Panc1 (cell line): ENCODE results near the gene MRPS33. TPM values are rescaled to one million over a fixed set of nuclear protein-coding genes. Genes with fewer than 3 reads are reported as not detected.

Experiments used
- ATAC-seq: fragments of 200-7000 bp; cut with Tn5 transposase; 2 replicates; pipeline ENCODE4 v1.9.1; 2020; ENCODE audit warnings: mild to moderate bottlenecking, moderate library complexity
- BruUV-seq: library from RNA; stranded (reverse); fragments of 400-500 nt; replicated peaks from 2 replicates; lab custom pipeline; 2021; lab: Mats Ljungman, UMichigan
- CTCF ChIA-PET: fragments of 300-600 bp; sonication (Branson Sonifier 250); formaldehyde crosslinking; loops from one replicate; lab custom pipeline; 2022; ENCODE audit warnings: antibody characterized with exemption; lab: Charles Lee
- POLR2A ChIA-PET: fragments of 300-600 bp; sonication (Branson Sonifier 250); formaldehyde crosslinking; loops from one replicate; lab custom pipeline; 2022; ENCODE audit warnings: antibody characterized with exemption; lab: Charles Lee
- DNase-seq: peaks from one replicate; pipeline ENCODE4 v3.0.0-alpha.2; 2010; ENCODE audit warnings: low read depth, low spot score
- H3K27ac ChIP-seq: 2 replicates; pipeline ENCODE4 v1.5.1; 2011; ENCODE audit warnings: mild to moderate bottlenecking, low read length, inconsistent platforms
- H3K27me3 ChIP-seq: fragments of 200-500 bp; sonication (Bioruptor generic); 2 replicates; pipeline ENCODE4 v1.6.0; 2014; ENCODE audit warnings: low read length, inconsistent platforms; ENCODE audit not compliant: control insufficient read depth, insufficient read depth
- H3K36me3 ChIP-seq: fragments of 200-500 bp; sonication (Bioruptor generic); 2 replicates; pipeline ENCODE4 v1.5.1; 2014; ENCODE audit warnings: inconsistent platforms, mild to moderate bottlenecking, low read length, moderate library complexity; ENCODE audit not compliant: control insufficient read depth, insufficient read depth
- H3K4me1 ChIP-seq: 2 replicates; pipeline ENCODE4 v1.5.1; 2011; ENCODE audit warnings: inconsistent platforms, mild to moderate bottlenecking, low read length, moderate library complexity; ENCODE audit not compliant: control insufficient read depth, insufficient read depth
- H3K4me3 ChIP-seq, 2 experiments: 2 replicates each; pipeline ENCODE4 v1.5.1; 2011 to 2012; ENCODE audit warnings: low read depth in 2 of 2, low read length in 2 of 2, mild to moderate bottlenecking in 2 of 2, inconsistent platforms in 1 of 2, moderate library complexity in 1 of 2
- H3K9me3 ChIP-seq: fragments of 200-500 bp; sonication (Bioruptor generic); 2 replicates; pipeline ENCODE4 v1.5.1; 2014; ENCODE audit warnings: low read depth, mild to moderate bottlenecking, inconsistent platforms, low read length, moderate library complexity; ENCODE audit not compliant: control insufficient read depth, insufficient read depth
- POLR2AphosphoS5 ChIP-seq: IDR thresholded peaks from 2 replicates; pipeline ENCODE4 v1.6.1; 2012; ENCODE audit warnings: mild to moderate bottlenecking, low read depth, low read length, moderate library complexity
- SIN3A ChIP-seq: IDR thresholded peaks from 2 replicates; pipeline ENCODE4 v1.6.1; 2012; ENCODE audit warnings: low read depth, mild to moderate bottlenecking, low read length, moderate library complexity, borderline replicate concordance; ENCODE audit not compliant: insufficient read depth
- TCF7L2 ChIP-seq: IDR thresholded peaks from 2 replicates; pipeline ENCODE4 v1.6.1; 2011; ENCODE audit warnings: mild to moderate bottlenecking, low read depth, low read length, inconsistent platforms
- in situ Hi-C: cut with HindIII; loops from 2 replicates; pipeline ENCODE4 v1.10.0; 2016; ENCODE audit warnings: low sequenced_read_pairs, low pct_unique_long_range_greater_than_20kb
- intact Hi-C: fragments of 100-400 bp; cut with micrococcal nuclease; formaldehyde crosslinking; loops from one replicate; pipeline ENCODE4 v1.10.0; 2022; ENCODE audit not compliant: unreplicated experiment
- total RNA-seq: library from RNA; stranded (reverse); gene quantifications from one replicate; pipeline ENCODE4 v1.2.1, GENCODE V29; 2021; ENCODE audit not compliant: unreplicated experiment
- TF ChIP-seq, protein P1 (sequence below), 2 experiments: IDR thresholded peaks; 2 replicates each; pipeline ENCODE4 v1.6.1; 2011 to 2012; ENCODE audit warnings: low read depth in 2 of 2, control low read depth in 1 of 2, low read length in 1 of 2, mild to moderate bottlenecking in 1 of 2, moderate library complexity in 1 of 2; ENCODE audit not compliant: insufficient read depth in 1 of 2
- TF ChIP-seq, protein P2 (sequence below): fragments of 450-650 bp; IDR thresholded peaks from 2 replicates; pipeline ENCODE4 v1.5.1; 2017; ENCODE audit warnings: mild to moderate bottlenecking

The MRPS33 gene
- total RNA-seq, 1 experiment from 2014 or later: 68.8 TPM

DNA sequence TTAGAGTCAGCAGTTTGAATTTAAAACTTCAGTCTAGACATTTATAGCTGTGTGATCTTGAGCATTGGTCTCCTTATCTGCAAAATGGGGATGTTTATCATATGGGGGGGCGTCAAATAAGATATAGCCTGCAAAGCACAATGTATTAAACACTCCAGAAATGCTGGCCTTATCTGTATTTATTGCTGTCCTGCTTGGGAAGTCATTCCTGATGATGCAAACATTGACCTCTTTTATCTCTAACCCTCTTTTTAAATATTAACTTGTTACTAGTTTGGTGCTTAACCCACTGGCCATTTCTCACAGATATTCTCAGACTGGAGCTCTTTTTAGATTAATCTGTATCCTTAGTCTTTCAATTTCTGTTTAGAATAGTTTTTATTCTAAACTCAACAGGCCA is 13.2 kb downstream of the MRPS33 start:
- no peak overlapping the region for H3K27ac ChIP-seq
- in situ Hi-C loops (no loop called here), intact Hi-C loops (no loop called here)
- CTCF ChIA-PET: no interaction called here
- H3K36me3 ChIP-seq: no peaks in the 10 kb centered on the region
- H3K9me3 ChIP-seq: no peaks in the 10 kb centered on the region
- no peak overlapping the region for H3K4me3 ChIP-seq
- ATAC-seq (no peak), DNase-seq (no peak)
- no TSS peak for BruUV-seq
- no peak for TF ChIP-seq POLR2AphosphoS5
- TF ChIP-seq, protein P1, sequence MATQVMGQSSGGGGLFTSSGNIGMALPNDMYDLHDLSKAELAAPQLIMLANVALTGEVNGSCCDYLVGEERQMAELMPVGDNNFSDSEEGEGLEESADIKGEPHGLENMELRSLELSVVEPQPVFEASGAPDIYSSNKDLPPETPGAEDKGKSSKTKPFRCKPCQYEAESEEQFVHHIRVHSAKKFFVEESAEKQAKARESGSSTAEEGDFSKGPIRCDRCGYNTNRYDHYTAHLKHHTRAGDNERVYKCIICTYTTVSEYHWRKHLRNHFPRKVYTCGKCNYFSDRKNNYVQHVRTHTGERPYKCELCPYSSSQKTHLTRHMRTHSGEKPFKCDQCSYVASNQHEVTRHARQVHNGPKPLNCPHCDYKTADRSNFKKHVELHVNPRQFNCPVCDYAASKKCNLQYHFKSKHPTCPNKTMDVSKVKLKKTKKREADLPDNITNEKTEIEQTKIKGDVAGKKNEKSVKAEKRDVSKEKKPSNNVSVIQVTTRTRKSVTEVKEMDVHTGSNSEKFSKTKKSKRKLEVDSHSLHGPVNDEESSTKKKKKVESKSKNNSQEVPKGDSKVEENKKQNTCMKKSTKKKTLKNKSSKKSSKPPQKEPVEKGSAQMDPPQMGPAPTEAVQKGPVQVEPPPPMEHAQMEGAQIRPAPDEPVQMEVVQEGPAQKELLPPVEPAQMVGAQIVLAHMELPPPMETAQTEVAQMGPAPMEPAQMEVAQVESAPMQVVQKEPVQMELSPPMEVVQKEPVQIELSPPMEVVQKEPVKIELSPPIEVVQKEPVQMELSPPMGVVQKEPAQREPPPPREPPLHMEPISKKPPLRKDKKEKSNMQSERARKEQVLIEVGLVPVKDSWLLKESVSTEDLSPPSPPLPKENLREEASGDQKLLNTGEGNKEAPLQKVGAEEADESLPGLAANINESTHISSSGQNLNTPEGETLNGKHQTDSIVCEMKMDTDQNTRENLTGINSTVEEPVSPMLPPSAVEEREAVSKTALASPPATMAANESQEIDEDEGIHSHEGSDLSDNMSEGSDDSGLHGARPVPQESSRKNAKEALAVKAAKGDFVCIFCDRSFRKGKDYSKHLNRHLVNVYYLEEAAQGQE (IDR thresholded peaks at IDR 0.05; ENCODE audit: insufficient read depth in 1 of 2, low read depth in 2 of 2, low read length in 1 of 2): no peak
- TF ChIP-seq, protein P2, sequence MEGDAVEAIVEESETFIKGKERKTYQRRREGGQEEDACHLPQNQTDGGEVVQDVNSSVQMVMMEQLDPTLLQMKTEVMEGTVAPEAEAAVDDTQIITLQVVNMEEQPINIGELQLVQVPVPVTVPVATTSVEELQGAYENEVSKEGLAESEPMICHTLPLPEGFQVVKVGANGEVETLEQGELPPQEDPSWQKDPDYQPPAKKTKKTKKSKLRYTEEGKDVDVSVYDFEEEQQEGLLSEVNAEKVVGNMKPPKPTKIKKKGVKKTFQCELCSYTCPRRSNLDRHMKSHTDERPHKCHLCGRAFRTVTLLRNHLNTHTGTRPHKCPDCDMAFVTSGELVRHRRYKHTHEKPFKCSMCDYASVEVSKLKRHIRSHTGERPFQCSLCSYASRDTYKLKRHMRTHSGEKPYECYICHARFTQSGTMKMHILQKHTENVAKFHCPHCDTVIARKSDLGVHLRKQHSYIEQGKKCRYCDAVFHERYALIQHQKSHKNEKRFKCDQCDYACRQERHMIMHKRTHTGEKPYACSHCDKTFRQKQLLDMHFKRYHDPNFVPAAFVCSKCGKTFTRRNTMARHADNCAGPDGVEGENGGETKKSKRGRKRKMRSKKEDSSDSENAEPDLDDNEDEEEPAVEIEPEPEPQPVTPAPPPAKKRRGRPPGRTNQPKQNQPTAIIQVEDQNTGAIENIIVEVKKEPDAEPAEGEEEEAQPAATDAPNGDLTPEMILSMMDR: no peak
- TF ChIP-seq TCF7L2: no peak
- TF ChIP-seq SIN3A: no peak
- no peaks in the 10 kb centered on the region for H3K4me1 ChIP-seq
- H3K27me3 ChIP-seq: peaks cover 4% of the 10 kb centered on the region
- POLR2A ChIA-PET: no interaction called here

DNA sequence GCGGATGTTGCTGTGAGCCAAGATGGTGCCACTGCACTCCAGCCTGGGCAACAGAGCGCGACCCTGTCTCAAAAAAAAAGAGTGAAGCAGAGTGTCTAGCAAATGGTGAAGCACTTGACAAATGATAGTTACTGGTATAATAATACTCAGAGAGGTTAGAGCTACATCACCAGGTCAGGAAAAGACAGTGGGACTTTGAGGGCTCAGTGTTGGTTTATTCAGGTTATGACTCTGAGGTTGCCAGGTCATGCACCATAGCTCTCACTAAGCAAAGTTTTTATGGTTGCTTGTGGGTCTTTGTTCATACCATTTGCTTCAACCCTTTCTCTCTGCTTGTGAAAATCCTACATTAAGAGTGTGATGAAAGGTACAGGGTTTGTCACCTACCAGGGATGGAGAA is 13.6 kb downstream of the MRPS33 start:
- POLR2A ChIA-PET: no interaction called here
- no peak for TF ChIP-seq SIN3A
- TF ChIP-seq, protein P2: no peak
- no peak for TF ChIP-seq POLR2AphosphoS5
- TF ChIP-seq TCF7L2: no peak
- TF ChIP-seq, protein P1 (IDR thresholded peaks at IDR 0.05; ENCODE audit: insufficient read depth in 1 of 2, low read depth in 2 of 2, low read length in 1 of 2): no peak

More for the DNA sequence above, 13.6 kb downstream of the MRPS33 start:
- intact Hi-C loops: no loop called here
- CTCF ChIA-PET: no interaction called here
- Histone ChIP-seq H3K27me3 (peaks cover 4% of the 10 kb centered on the region), H3K36me3 (no peaks in the 10 kb centered on the region), H3K9me3 (no peaks in the 10 kb centered on the region), H3K4me1 (no peaks in the 10 kb centered on the region), H3K27ac (no peak overlapping the region), H3K4me3 (no peak overlapping the region)
- DNase-seq (no peak), ATAC-seq (no peak)
- BruUV-seq: no TSS peak
- in situ Hi-C loops: no loop called here
